GM12892 (cell line): ENCODE data around the gene PDE4A.

Experiments used
- POLR2A ChIP-seq: IDR thresholded peaks from 2 replicates; pipeline ENCODE4 v1.6.1; 2011; ENCODE audit warnings: low read depth, low read length, control low read depth
- POLR2AphosphoS5 ChIP-seq: IDR thresholded peaks from 2 replicates; pipeline ENCODE4 v1.6.1; 2011; ENCODE audit warnings: low read depth, low read length, control low read depth

DNA sequence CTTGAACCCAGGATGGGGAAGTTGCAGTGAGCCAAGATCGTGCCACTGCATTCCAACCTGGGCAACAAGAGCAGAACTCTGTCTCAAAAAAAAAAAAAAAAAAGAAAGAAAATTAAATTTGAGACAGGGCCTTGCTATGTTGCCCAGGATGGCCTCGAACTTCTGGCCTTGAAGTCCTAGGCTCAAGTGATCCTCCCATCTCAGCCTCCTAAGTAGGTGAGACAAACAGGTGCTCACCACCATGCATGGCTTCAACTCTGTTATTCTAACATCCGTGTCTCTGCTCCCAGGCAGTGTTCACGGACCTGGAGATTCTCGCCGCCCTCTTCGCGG lies 40.3 kb downstream of the PDE4A start:
- no peak for TF ChIP-seq POLR2A
- TF ChIP-seq POLR2AphosphoS5, result no peak
